ENCODE measurements around the gene TIMM8B. TPM values are rescaled to one million over a fixed set of nuclear protein-coding genes. Genes with fewer than 3 reads are reported as not detected.

Gene TIMM8B

GRCh38 chr11:112042161-112042960, 44.2 kb downstream of the TIMM8B start:
- no peak overlapping the region for H2BK15ac ChIP-seq (ENCODE audit: low read length)
- H3K27ac ChIP-seq (replicated peaks; ENCODE audit: low read length) = no peak overlapping the region
- no peak overlapping the region for H2BK120ac ChIP-seq (ENCODE audit: low read depth, low read length)
- no peak overlapping the region for H3K14ac ChIP-seq (ENCODE audit: low read length)
- no peak overlapping the region for H4K91ac ChIP-seq (ENCODE audit: low read depth, low read length, poor library complexity)
- H3K9me3 ChIP-seq (replicated peaks in 1 of 2; ENCODE audit: control insufficient read depth in 2 of 2, insufficient read depth in 1 of 2, low read depth in 1 of 2, low read length in 2 of 2) = peaks cover 0 to 6% of the 10 kb centered on the region in 2 donors
- no peak for DNase-seq (ENCODE audit: low spot score)
- no peak overlapping the region for H2AFZ ChIP-seq (ENCODE audit: low read length)
- H3K4me2 ChIP-seq (ENCODE audit: insufficient read depth, low read length, poor library complexity, severe bottlenecking) = no peak overlapping the region
- no peak overlapping the region for H2AK5ac ChIP-seq (ENCODE audit: low read depth, low read length)
- H2BK5ac ChIP-seq (ENCODE audit: low read length) = no peak overlapping the region
- WGBS, 2 donors (ENCODE audit: extremely low coverage in 2 of 2, insufficient read length in 2 of 2, insufficient replicate concordance in 1 of 2) = no CpG with 5 or more reads among the region's 6 CpGs
- no peak overlapping the region for H3K9ac ChIP-seq (ENCODE audit: low read depth, low read length, poor library complexity)
- no peak overlapping the region for H4K8ac ChIP-seq (ENCODE audit: low read depth, low read length)
- H2BK12ac ChIP-seq (ENCODE audit: low read length) = no peak overlapping the region
- H3K18ac ChIP-seq (ENCODE audit: low read length) = no peak overlapping the region
- peaks cover 16 to 94% of the 10 kb centered on the region in 2 donors for H3K36me3 ChIP-seq (replicated peaks in 1 of 2; ENCODE audit: control insufficient read depth in 2 of 2, insufficient read depth in 2 of 2, low read length in 2 of 2)
- H3K27me3 ChIP-seq (ENCODE audit: control insufficient read depth in 3 of 3, insufficient read depth in 3 of 3, low read depth in 1 of 3, low read length in 3 of 3) = no peaks in the 10 kb centered on the region
- no peaks in the 10 kb centered on the region for H3K79me1 ChIP-seq (ENCODE audit: low read depth, low read length)
- no peak overlapping the region for H3K23ac ChIP-seq (ENCODE audit: low read depth, low read length, poor library complexity)
- no peak overlapping the region for H3K4ac ChIP-seq (ENCODE audit: low read length)
- H3K4me1 ChIP-seq (ENCODE audit: control insufficient read depth in 2 of 2, insufficient read depth in 1 of 2, low read depth in 1 of 2, low read length in 2 of 2) = no peaks in the 10 kb centered on the region
- H3K4me3 ChIP-seq (ENCODE audit: low read length in 2 of 2) = no peak overlapping the region

GRCh38 chr11:112037527-112037926, 49.0 kb downstream of the TIMM8B start:
- H3K18ac ChIP-seq (ENCODE audit: low read length) = no peak overlapping the region
- no peak overlapping the region for H3K23ac ChIP-seq (ENCODE audit: low read depth, low read length, poor library complexity)
- no peak overlapping the region for H4K91ac ChIP-seq (ENCODE audit: low read depth, low read length, poor library complexity)
- H3K36me3 ChIP-seq (replicated peaks in 1 of 2; ENCODE audit: control insufficient read depth in 2 of 2, insufficient read depth in 2 of 2, low read length in 2 of 2) = peaks cover 24 to 85% of the 10 kb centered on the region in 2 donors
- H3K4ac ChIP-seq (ENCODE audit: low read length) = no peak overlapping the region
- no peak overlapping the region for H2BK12ac ChIP-seq (ENCODE audit: low read length)
- H2AK5ac ChIP-seq (ENCODE audit: low read depth, low read length) = no peak overlapping the region
- no peak overlapping the region for H2BK15ac ChIP-seq (ENCODE audit: low read length)
- H3K4me2 ChIP-seq (ENCODE audit: insufficient read depth, low read length, poor library complexity, severe bottlenecking) = no peak overlapping the region
- no peak overlapping the region for H3K4me3 ChIP-seq (ENCODE audit: low read length in 2 of 2)
- H3K9ac ChIP-seq (ENCODE audit: low read depth, low read length, poor library complexity) = no peak overlapping the region
- H3K14ac ChIP-seq (ENCODE audit: low read length) = no peak overlapping the region
- H4K8ac ChIP-seq (ENCODE audit: low read depth, low read length) = no peak overlapping the region
- no peak overlapping the region for H2AFZ ChIP-seq (ENCODE audit: low read length)
- H3K79me1 ChIP-seq (ENCODE audit: low read depth, low read length) = no peaks in the 10 kb centered on the region
- no peak overlapping the region for H2BK120ac ChIP-seq (ENCODE audit: low read depth, low read length)
- H3K4me1 ChIP-seq (ENCODE audit: control insufficient read depth in 2 of 2, insufficient read depth in 1 of 2, low read depth in 1 of 2, low read length in 2 of 2) = no peaks in the 10 kb centered on the region
- H3K27ac ChIP-seq (replicated peaks; ENCODE audit: low read length) = no peak overlapping the region
- no peaks in the 10 kb centered on the region for H3K27me3 ChIP-seq (ENCODE audit: control insufficient read depth in 3 of 3, insufficient read depth in 3 of 3, low read depth in 1 of 3, low read length in 3 of 3)
- no peak overlapping the region for H2BK5ac ChIP-seq (ENCODE audit: low read length)
- H3K9me3 ChIP-seq (replicated peaks in 1 of 2; ENCODE audit: control insufficient read depth in 2 of 2, insufficient read depth in 1 of 2, low read depth in 1 of 2, low read length in 2 of 2) = no peaks in the 10 kb centered on the region
- no peak for DNase-seq (ENCODE audit: low spot score)

Small RNAs within 50 kb of the gene (small RNA-seq; reads per million reads assigned to genes)
- gene AP000907.3 (ENCODE audit: insufficient read depth) = not detected
